ENCODE measurements around the gene IL1RAP. TPM values are rescaled to one million over a fixed set of nuclear protein-coding genes. Genes with fewer than 3 reads are reported as not detected.

The IL1RAP gene
- total RNA-seq, 2 experiments from 2014 or later: 2.1 to 5.6 TPM

- Histone ChIP-seq H3K36me3 (ENCODE audit: insufficient read depth, low read length) (no peaks in the 10 kb centered on the region), H3K79me2 (ENCODE audit: insufficient read depth, low read depth, low read length) (no peaks in the 10 kb centered on the region), H3K4me1 (ENCODE audit: insufficient read depth, low read length, poor library complexity, severe bottlenecking) (no peaks in the 10 kb centered on the region), H3K9me2 (ENCODE audit: insufficient read depth, low read length) (no peaks in the 10 kb centered on the region), H2AFZ (ENCODE audit: low read length) (no peak overlapping the region), H3K4me2 (ENCODE audit: low read length) (no peak overlapping the region), H4K20me1 (ENCODE audit: insufficient read depth, low read length) (no peaks in the 10 kb centered on the region), H3K27ac (ENCODE audit: low read depth, low read length, poor library complexity, severe bottlenecking) (no peak overlapping the region), H3K4me3 (ENCODE audit: low read depth, low read length, poor library complexity, severe bottlenecking) (no peak overlapping the region), H3K9me3 (ENCODE audit: low read length) (no peaks in the 10 kb centered on the region)
- no TSS peak for BruUV-seq (replicated peaks)
- CTCF ChIA-PET (ENCODE audit: unreplicated experiment): no interaction called here
- no peak for DNase-seq (ENCODE audit: low spot score)
- POLR2A ChIA-PET: interaction anchor here (0.7 kb wide), 1 partner anchor 11 kb away, joined by 3 read pairs; no protein-coding TSS in a partner anchor
- TF ChIP-seq EZH2phosphoT487 (IDR thresholded peaks at IDR 0.05; ENCODE audit: borderline replicate concordance, low read depth, low read length) (no peak), CTCF (conservative IDR thresholded peaks at IDR 0.05; ENCODE audit: low read length) (no peak)
- intact Hi-C loops (cut with micrococcal nuclease; ENCODE audit: unreplicated experiment): no loop called here
These were observed 80.3 kb downstream of the IL1RAP start for GRCh38 chr3:190594171-190594570.

- H2AFZ ChIP-seq (ENCODE audit: low read length): no peak overlapping the region
- no peak for DNase-seq (ENCODE audit: low spot score)
- BruUV-seq (replicated peaks): no TSS peak
- H3K79me2 ChIP-seq (ENCODE audit: insufficient read depth, low read depth, low read length): no peaks in the 10 kb centered on the region
- H3K4me1 ChIP-seq (ENCODE audit: insufficient read depth, low read length, poor library complexity, severe bottlenecking): no peaks in the 10 kb centered on the region
- no peak overlapping the region for H3K4me3 ChIP-seq (ENCODE audit: low read depth, low read length, poor library complexity, severe bottlenecking)
- TF ChIP-seq EZH2phosphoT487 (IDR thresholded peaks at IDR 0.05; ENCODE audit: borderline replicate concordance, low read depth, low read length) (no peak), CTCF (conservative IDR thresholded peaks at IDR 0.05; ENCODE audit: low read length) (no peak)
- ChIA-PET CTCF (ENCODE audit: unreplicated experiment) (no interaction called here), POLR2A (no interaction called here)
- no peak overlapping the region for H3K27ac ChIP-seq (ENCODE audit: low read depth, low read length, poor library complexity, severe bottlenecking)
- H3K36me3 ChIP-seq (ENCODE audit: insufficient read depth, low read length): no peaks in the 10 kb centered on the region
- no peaks in the 10 kb centered on the region for H4K20me1 ChIP-seq (ENCODE audit: insufficient read depth, low read length)
- no peaks in the 10 kb centered on the region for H3K9me3 ChIP-seq (ENCODE audit: low read length)
- no peak overlapping the region for H3K4me2 ChIP-seq (ENCODE audit: low read length)
- H3K9me2 ChIP-seq (ENCODE audit: insufficient read depth, low read length): no peaks in the 10 kb centered on the region
- intact Hi-C loops (cut with micrococcal nuclease; ENCODE audit: unreplicated experiment): no loop called here
These were observed 81.4 kb downstream of the IL1RAP start for GRCh38 chr3:190595179-190595795.

GRCh38 chr3:190595807-190596206 lies 81.9 kb downstream of the IL1RAP start:
- Histone ChIP-seq H3K27ac (ENCODE audit: low read depth, low read length, poor library complexity, severe bottlenecking) (no peak overlapping the region), H3K9me3 (ENCODE audit: low read length) (no peaks in the 10 kb centered on the region), H3K36me3 (ENCODE audit: insufficient read depth, low read length) (no peaks in the 10 kb centered on the region), H3K9me2 (ENCODE audit: insufficient read depth, low read length) (no peaks in the 10 kb centered on the region), H2AFZ (ENCODE audit: low read length) (no peak overlapping the region), H3K79me2 (ENCODE audit: insufficient read depth, low read depth, low read length) (no peaks in the 10 kb centered on the region), H4K20me1 (ENCODE audit: insufficient read depth, low read length) (no peaks in the 10 kb centered on the region), H3K4me3 (ENCODE audit: low read depth, low read length, poor library complexity, severe bottlenecking) (no peak overlapping the region), H3K4me1 (ENCODE audit: insufficient read depth, low read length, poor library complexity, severe bottlenecking) (no peaks in the 10 kb centered on the region), H3K4me2 (ENCODE audit: low read length) (no peak overlapping the region)
- no TSS peak for BruUV-seq (replicated peaks)
- DNase-seq (ENCODE audit: low spot score): no peak
- POLR2A ChIA-PET: no interaction called here
- CTCF ChIA-PET (ENCODE audit: unreplicated experiment): no interaction called here
- TF ChIP-seq EZH2phosphoT487 (IDR thresholded peaks at IDR 0.05; ENCODE audit: borderline replicate concordance, low read depth, low read length): no peak
- no peak for TF ChIP-seq CTCF (conservative IDR thresholded peaks at IDR 0.05; ENCODE audit: low read length)
- intact Hi-C loops (cut with micrococcal nuclease; ENCODE audit: unreplicated experiment): no loop called here
